Measurements from ENCODE around the gene FN1.

- TF ChIP-seq EZH2phosphoT487 (IDR thresholded peaks at IDR 0.05; ENCODE audit: low read length) (no peak), CTCF (IDR thresholded peaks at IDR 0.05; ENCODE audit: low read length) (no peak)
Measured at GRCh38 chr2:215367662-215368492, 68.0 kb downstream of the FN1 start.
